IPS-20b (cell line): Measurements from ENCODE around the gene SYTL1.

ENCODE experiments used
- H3K27ac ChIP-seq: one replicate; pipeline ENCODE4 v1.5.1; 2013; ENCODE audit warnings: low read length
- H3K27me3 ChIP-seq: 2 replicates; pipeline ENCODE4 v1.6.1; 2013; ENCODE audit warnings: mild to moderate bottlenecking, low read length, inconsistent platforms; ENCODE audit not compliant: insufficient read depth
- H3K36me3 ChIP-seq: 2 replicates; pipeline ENCODE4 v1.6.1; 2013; ENCODE audit warnings: low read depth, mild to moderate bottlenecking, inconsistent platforms, low read length, moderate library complexity; ENCODE audit not compliant: insufficient read depth
- H3K4me1 ChIP-seq: 2 replicates; pipeline ENCODE4 v1.6.1; 2013; ENCODE audit warnings: mild to moderate bottlenecking, control low read depth, inconsistent platforms, low read length, moderate library complexity; ENCODE audit not compliant: insufficient read depth
- H3K4me3 ChIP-seq: 2 replicates; pipeline ENCODE4 v1.5.1; 2013; ENCODE audit warnings: mild to moderate bottlenecking, low read length, inconsistent platforms
- H3K9ac ChIP-seq: 2 replicates; pipeline ENCODE4 v1.6.1; 2013; ENCODE audit warnings: low read depth, mild to moderate bottlenecking, inconsistent platforms, low read length, moderate library complexity
- H3K9me3 ChIP-seq: 2 replicates; pipeline ENCODE4 v1.6.1; 2013; ENCODE audit warnings: mild to moderate bottlenecking, low read depth, low read length, inconsistent platforms; ENCODE audit not compliant: insufficient read depth

The SYTL1 gene

GRCh38 chr1:27341525-27342252 lies at the start of gene SYTL1:
Gene SYTL1 (plus strand): TSS chr1:27342022. CDS start chr1:27345335, 3,313 bp downstream.
- peak within 1 kb of the TSS; percentile 60 for H3K4me3 ChIP-seq
- H3K9ac ChIP-seq = peak within 1 kb of the TSS; percentile 56; the same call in 1 of the 2 replicates
- H3K4me1 ChIP-seq = peaks cover 4% of the 10 kb centered on the region; the same call in 1 of the 2 replicates
- H3K36me3 ChIP-seq = no peaks in the 10 kb centered on the region
- H3K27ac ChIP-seq = no peak within 1 kb of the TSS
- H3K27me3 ChIP-seq = no peaks in the 10 kb centered on the region
- H3K9me3 ChIP-seq = no peaks in the 10 kb centered on the region

GRCh38 chr1:27292106-27292505 lies 49.7 kb upstream of the SYTL1 start:
- H3K4me1 ChIP-seq = no peaks in the 10 kb centered on the region
- no peak overlapping the region for H3K4me3 ChIP-seq
- H3K27me3 ChIP-seq = no peaks in the 10 kb centered on the region
- no peak overlapping the region for H3K9ac ChIP-seq
- no peaks in the 10 kb centered on the region for H3K9me3 ChIP-seq
- H3K36me3 ChIP-seq = peaks cover 7% of the 10 kb centered on the region
- H3K27ac ChIP-seq = no peak overlapping the region

- Histone ChIP-seq H3K4me3 (no peak overlapping the region), H3K27me3 (no peaks in the 10 kb centered on the region), H3K36me3 (no peaks in the 10 kb centered on the region; the same call in 1 of the 2 replicates), H3K9ac (no peak overlapping the region), H3K4me1 (peaks cover under 1% of the 10 kb centered on the region; the same call in 1 of the 2 replicates), H3K9me3 (no peaks in the 10 kb centered on the region), H3K27ac (no peak overlapping the region)
These were observed 47.9 kb upstream of the SYTL1 start for GRCh38 chr1:27293915-27294314.

GRCh38 chr1:27296773-27297291 lies 45.0 kb upstream of the SYTL1 start:
- H3K4me1 ChIP-seq = peaks cover 13% of the 10 kb centered on the region
- H3K27me3 ChIP-seq = no peaks in the 10 kb centered on the region
- H3K36me3 ChIP-seq = no peaks in the 10 kb centered on the region; the same call in 1 of the 2 replicates
- no peak overlapping the region for H3K27ac ChIP-seq
- no peak overlapping the region for H3K9ac ChIP-seq
- H3K9me3 ChIP-seq = no peaks in the 10 kb centered on the region
- no peak overlapping the region for H3K4me3 ChIP-seq

GRCh38 chr1:27297903-27298302 lies 43.9 kb upstream of the SYTL1 start:
- no peak overlapping the region for H3K9ac ChIP-seq
- H3K27me3 ChIP-seq = no peaks in the 10 kb centered on the region
- H3K4me1 ChIP-seq = peaks cover 15% of the 10 kb centered on the region
- H3K36me3 ChIP-seq = no peaks in the 10 kb centered on the region; the same call in 1 of the 2 replicates
- no peak overlapping the region for H3K4me3 ChIP-seq
- no peaks in the 10 kb centered on the region for H3K9me3 ChIP-seq
- H3K27ac ChIP-seq = no peak overlapping the region

- Histone ChIP-seq H3K4me1 (peaks cover 15% of the 10 kb centered on the region), H3K27me3 (no peaks in the 10 kb centered on the region), H3K9ac (0 out of 2 replicates have a peak overlapping the region, but pooled peaks have one; percentile 34), H3K27ac (no peak overlapping the region), H3K9me3 (no peaks in the 10 kb centered on the region), H3K4me3 (no peak overlapping the region), H3K36me3 (no peaks in the 10 kb centered on the region; the same call in 1 of the 2 replicates)
These were observed 43.0 kb upstream of the SYTL1 start for GRCh38 chr1:27298632-27299384.

- 0 out of 2 replicates have a peak overlapping the region, but pooled peaks have one; percentile 34 for H3K9ac ChIP-seq
- H3K4me1 ChIP-seq = peaks cover 15% of the 10 kb centered on the region
- H3K27me3 ChIP-seq = no peaks in the 10 kb centered on the region
- H3K27ac ChIP-seq = no peak overlapping the region
- H3K4me3 ChIP-seq = no peak overlapping the region
- no peaks in the 10 kb centered on the region for H3K9me3 ChIP-seq
- H3K36me3 ChIP-seq = no peaks in the 10 kb centered on the region
These were observed 42.2 kb upstream of the SYTL1 start for GRCh38 chr1:27299385-27300271.

- no peaks in the 10 kb centered on the region for H3K27me3 ChIP-seq
- no peak overlapping the region for H3K9ac ChIP-seq
- no peaks in the 10 kb centered on the region for H3K36me3 ChIP-seq
- peaks cover 15% of the 10 kb centered on the region for H3K4me1 ChIP-seq
- no peak overlapping the region for H3K27ac ChIP-seq
- no peak overlapping the region for H3K4me3 ChIP-seq
- H3K9me3 ChIP-seq = no peaks in the 10 kb centered on the region
These were observed 41.3 kb upstream of the SYTL1 start for GRCh38 chr1:27300341-27301051.

- H3K36me3 ChIP-seq = no peaks in the 10 kb centered on the region
- no peaks in the 10 kb centered on the region for H3K27me3 ChIP-seq
- H3K9ac ChIP-seq = no peak overlapping the region
- H3K4me3 ChIP-seq = no peak overlapping the region
- H3K4me1 ChIP-seq = peaks cover 15% of the 10 kb centered on the region
- H3K9me3 ChIP-seq = no peaks in the 10 kb centered on the region
- H3K27ac ChIP-seq = no peak overlapping the region
These were observed 40.8 kb upstream of the SYTL1 start for GRCh38 chr1:27301052-27301422.

GRCh38 chr1:27301582-27302199 lies 40.1 kb upstream of the SYTL1 start:
- no peak overlapping the region for H3K27ac ChIP-seq
- H3K36me3 ChIP-seq = no peaks in the 10 kb centered on the region
- no peak overlapping the region for H3K4me3 ChIP-seq
- peaks cover 18% of the 10 kb centered on the region for H3K4me1 ChIP-seq
- no peaks in the 10 kb centered on the region for H3K27me3 ChIP-seq
- H3K9ac ChIP-seq = no peak overlapping the region
- H3K9me3 ChIP-seq = no peaks in the 10 kb centered on the region
